GM19240 (cell line): ENCODE measurements around the gene CGGBP1.

Source experiments
- DNase-seq: peaks from one replicate; pipeline ENCODE4 v3.0.0; 2011; ENCODE audit warnings: low spot score; ENCODE audit not compliant: insufficient read length

CGGBP1 gene

GRCh38 chr3:88058581-88059379, at the start of gene CGGBP1, which contains the start of gene ZNF654:
TSS of gene CGGBP1 (minus strand) at chr3:88059005. CDS start at chr3:88055976, 3,029 bp downstream.
TSS of gene ZNF654 (plus strand) at chr3:88059255. CDS start at chr3:88059320, 65 bp downstream.
- DNase-seq: peak; percentile 67

- no peak for DNase-seq
Observed at GRCh38 chr3:88105325-88105724, 46.5 kb upstream of the CGGBP1 start.

GRCh38 chr3:88101142-88101541, 42.3 kb upstream of the CGGBP1 start:
- no peak for DNase-seq

- DNase-seq: no peak
Observed at GRCh38 chr3:88093266-88093665, 34.5 kb upstream of the CGGBP1 start.

- DNase-seq: no peak
Observed at GRCh38 chr3:88092270-88092669, 33.5 kb upstream of the CGGBP1 start.

GRCh38 chr3:88090681-88091080, 31.9 kb upstream of the CGGBP1 start:
- no peak for DNase-seq

- no peak for DNase-seq
Observed at GRCh38 chr3:88084097-88084501, 25.3 kb upstream of the CGGBP1 start.

- DNase-seq: no peak
Observed at GRCh38 chr3:88082854-88083253, 24.0 kb upstream of the CGGBP1 start.

GRCh38 chr3:88078932-88079331, 20.1 kb upstream of the CGGBP1 start:
- no peak for DNase-seq

GRCh38 chr3:88076712-88077111, 17.9 kb upstream of the CGGBP1 start:
- DNase-seq: no peak

GRCh38 chr3:88075497-88075896, 16.7 kb upstream of the CGGBP1 start:
- DNase-seq: no peak

GRCh38 chr3:88075072-88075471, 16.3 kb upstream of the CGGBP1 start:
- DNase-seq: no peak

GRCh38 chr3:88061746-88062145, 2.9 kb upstream of the CGGBP1 start:
- no peak for DNase-seq

GRCh38 chr3:88059380-88060170, 770 bp upstream of the CGGBP1 start:
- DNase-seq: no peak

- DNase-seq: no peak
Observed at GRCh38 chr3:88058306-88058580, 562 bp downstream of the CGGBP1 start.

- no peak for DNase-seq
Observed at GRCh38 chr3:88057630-88058305, 1.0 kb downstream of the CGGBP1 start.

GRCh38 chr3:88046766-88047165, 12.0 kb downstream of the CGGBP1 start:
- DNase-seq: no peak

- no peak for DNase-seq
Observed at GRCh38 chr3:88044411-88044810, 14.4 kb downstream of the CGGBP1 start.

- DNase-seq: no peak
Observed at GRCh38 chr3:88041005-88041404, 17.8 kb downstream of the CGGBP1 start.

GRCh38 chr3:88040529-88040928, 18.3 kb downstream of the CGGBP1 start:
- DNase-seq: no peak

GRCh38 chr3:88038566-88038965, 20.2 kb downstream of the CGGBP1 start:
- no peak for DNase-seq

GRCh38 chr3:88036221-88036620, 22.6 kb downstream of the CGGBP1 start:
- no peak for DNase-seq
